GM12878 (cell line): Measurements from ENCODE around the gene GRAMD1A. TPM values are rescaled to one million over a fixed set of nuclear protein-coding genes. Genes with fewer than 3 reads are reported as not detected.
"Not testable (repeated sequence)": the region's sequence is repeated elsewhere in the genome, so short reads cannot be mapped to it uniquely, and the experiment has no call there.

Experiments
- ATAC-seq: fragments of 200-7000 bp; cut with Tn5 transposase; 3 replicates; pipeline ENCODE4 v1.9.1; 2020; ENCODE audit warnings: mild to moderate bottlenecking, moderate library complexity
- BruUV-seq: library from RNA; stranded (reverse); fragments of 400-500 nt; replicated peaks from 2 replicates; lab custom pipeline; 2021; lab: Mats Ljungman, UMichigan
- CTCF ChIA-PET: fragments of 300-600 bp; sonication (Branson Sonifier 250); formaldehyde crosslinking; extraction: SDS; loops from one replicate; lab custom pipeline; 2021; ENCODE audit warnings: inconsistent platforms; lab: Yijun Ruan, JAX
- POLR2A ChIA-PET: fragments of 350-600 bp; formaldehyde crosslinking; extraction: SDS; loops from one replicate; lab custom pipeline; 2021; ENCODE audit warnings: inconsistent platforms; lab: Charles Lee
- RAD21 ChIA-PET: fragments of 300-600 bp; sonication (Branson Sonifier 250); formaldehyde crosslinking; loops from one replicate; lab custom pipeline; 2023; ENCODE audit warnings: antibody characterized with exemption; ENCODE audit not compliant: unreplicated experiment; lab: Charles Lee
- SMC1A ChIA-PET: fragments of 300-600 bp; sonication (Branson Sonifier 250); formaldehyde crosslinking; loops from one replicate; lab custom pipeline; 2023; ENCODE audit not compliant: unreplicated experiment, uncharacterized antibody; lab: Charles Lee
- DNase-seq: peaks from one replicate; pipeline ENCODE4 v3.0.0-alpha.2; 2011; ENCODE audit warnings: low read depth, low spot score
- FAIRE-seq: peaks from 3 replicates; lab custom pipeline; 2011; peaks lifted over from hg19 to GRCh38; lab: Jason Lieb, UNC
- H2AFZ ChIP-seq: 2 replicates; pipeline ENCODE4 v1.6.0; 2011; ENCODE audit warnings: low read depth, low read length, control low read depth; ENCODE audit not compliant: control insufficient read depth
- H3K27ac ChIP-seq: 2 replicates; pipeline ENCODE4 v1.5.1; 2011; ENCODE audit warnings: control low read depth; ENCODE audit not compliant: control insufficient read depth, insufficient read depth
- H3K27me3 ChIP-seq, 2 experiments: replicated peaks in 1 of 2; 2 replicates each; pipeline versions ENCODE4 v1.6.0 to v1.6.1; 2011; ENCODE audit warnings: low read length in 1 of 2; ENCODE audit not compliant: control insufficient read depth in 2 of 2, insufficient read depth in 2 of 2
- H3K36me3 ChIP-seq, 2 experiments: 2 replicates each; pipeline ENCODE4 v1.5.1; 2011; ENCODE audit warnings: low read length in 1 of 2; ENCODE audit not compliant: control insufficient read depth in 2 of 2, insufficient read depth in 2 of 2
- H3K4me1 ChIP-seq: 2 replicates; pipeline ENCODE4 v1.6.1; 2011; ENCODE audit warnings: mild to moderate bottlenecking, low read length, moderate library complexity, mixed read lengths; ENCODE audit not compliant: control insufficient read depth, insufficient read depth
- H3K4me2 ChIP-seq: 2 replicates; pipeline ENCODE4 v1.6.0; 2011; ENCODE audit warnings: control low read depth; ENCODE audit not compliant: control insufficient read depth, insufficient read depth
- H3K4me3 ChIP-seq: fragments of 200-600 bp; sonication (generic); 2 replicates; pipeline ENCODE4 v1.5.1; 2016
- H3K79me2 ChIP-seq: 2 replicates; pipeline ENCODE4 v1.6.0; 2011; ENCODE audit warnings: low read length; ENCODE audit not compliant: control insufficient read depth, insufficient read depth
- H3K9ac ChIP-seq: 2 replicates; pipeline ENCODE4 v1.8.0; 2011; ENCODE audit warnings: low read length, control low read depth, mixed read lengths; ENCODE audit not compliant: control insufficient read depth, insufficient read depth
- H3K9me3 ChIP-seq: replicated peaks from 3 replicates; pipeline ENCODE4 v1.5.1; 2011; ENCODE audit warnings: mild to moderate bottlenecking, low read length; ENCODE audit not compliant: control insufficient read depth, insufficient read depth
- H4K20me1 ChIP-seq: 2 replicates; pipeline ENCODE4 v1.6.0; 2011; ENCODE audit not compliant: control insufficient read depth, insufficient read depth
- WGBS: methylation state at CpG from one replicate; pipeline ENCODE4 v1.1.6; 2016; ENCODE audit warnings: low lambda C conversion rate; ENCODE audit not compliant: insufficient replicate concordance, insufficient coverage; ENCODE audit errors: missing lambda C conversion rate; 5-methylcytosine and 5-hydroxymethylcytosine counted together
- in situ Hi-C: fragments of 300-500 bp; cut with MboI; formaldehyde crosslinking; loops from 9 replicates; pipeline ENCODE4 v1.14.3; 2018; ENCODE audit warnings: mixed read lengths
- intact Hi-C: fragments of 100-400 bp; cut with micrococcal nuclease; formaldehyde crosslinking; loops from one replicate; pipeline ENCODE4 v1.14.2; 2022; ENCODE audit not compliant: unreplicated experiment
- polyA plus RNA-seq, 11 experiments: library from polyadenylated mRNA; depleted of rRNA in 4 of 11; unstranded in 6 of 11; stranded (reverse) in 5 of 11; fragments of >200 nt; fragmentation: Nextera tagmentation in 4 of 11; fragmentation: Illumina TruSeq in 1 of 11; extraction: Ambion mirVana in 4 of 11; extraction: Trizol in 1 of 11; gene quantifications; 1 replicate in 1 of 11; 2 replicates in 10 of 11; pipeline versions ENCODE4 v1.2.1 to v1.2.3, GENCODE V29; 2011 to 2016; ENCODE audit warnings: inconsistent platforms in 2 of 11, missing spikeins in 2 of 11, low read depth in 1 of 11
- total RNA-seq, 4 experiments: library from RNA; depleted of rRNA in 3 of 4; stranded (reverse); fragments of >200 nt in 3 of 4; fragmentation: Illumina TruSeq in 1 of 4; extraction: Trizol in 1 of 4; gene quantifications; 2 replicates each; pipeline versions ENCODE4 v1.2.1 to v1.2.3, GENCODE V29; 2013 to 2021
- TF ChIP-seq, protein P1 (sequence below): IDR thresholded peaks from 2 replicates; pipeline ENCODE4 v1.6.1; 2012; ENCODE audit warnings: improper control_type of control experiment, low read depth, low read length; ENCODE audit not compliant: insufficient replicate concordance

The GRAMD1A gene
- total and polyA plus RNA-seq, 10 of the 15 experiments (the other 5 are each of a cell fraction or from before 2014, with no cell fraction given), result 0.79 to 73.6 (median 35.3) TPM

GRCh38 chr19:35006999-35007365 lies 6.9 kb downstream of the GRAMD1A start (continued):
- TF ChIP-seq, protein P1, sequence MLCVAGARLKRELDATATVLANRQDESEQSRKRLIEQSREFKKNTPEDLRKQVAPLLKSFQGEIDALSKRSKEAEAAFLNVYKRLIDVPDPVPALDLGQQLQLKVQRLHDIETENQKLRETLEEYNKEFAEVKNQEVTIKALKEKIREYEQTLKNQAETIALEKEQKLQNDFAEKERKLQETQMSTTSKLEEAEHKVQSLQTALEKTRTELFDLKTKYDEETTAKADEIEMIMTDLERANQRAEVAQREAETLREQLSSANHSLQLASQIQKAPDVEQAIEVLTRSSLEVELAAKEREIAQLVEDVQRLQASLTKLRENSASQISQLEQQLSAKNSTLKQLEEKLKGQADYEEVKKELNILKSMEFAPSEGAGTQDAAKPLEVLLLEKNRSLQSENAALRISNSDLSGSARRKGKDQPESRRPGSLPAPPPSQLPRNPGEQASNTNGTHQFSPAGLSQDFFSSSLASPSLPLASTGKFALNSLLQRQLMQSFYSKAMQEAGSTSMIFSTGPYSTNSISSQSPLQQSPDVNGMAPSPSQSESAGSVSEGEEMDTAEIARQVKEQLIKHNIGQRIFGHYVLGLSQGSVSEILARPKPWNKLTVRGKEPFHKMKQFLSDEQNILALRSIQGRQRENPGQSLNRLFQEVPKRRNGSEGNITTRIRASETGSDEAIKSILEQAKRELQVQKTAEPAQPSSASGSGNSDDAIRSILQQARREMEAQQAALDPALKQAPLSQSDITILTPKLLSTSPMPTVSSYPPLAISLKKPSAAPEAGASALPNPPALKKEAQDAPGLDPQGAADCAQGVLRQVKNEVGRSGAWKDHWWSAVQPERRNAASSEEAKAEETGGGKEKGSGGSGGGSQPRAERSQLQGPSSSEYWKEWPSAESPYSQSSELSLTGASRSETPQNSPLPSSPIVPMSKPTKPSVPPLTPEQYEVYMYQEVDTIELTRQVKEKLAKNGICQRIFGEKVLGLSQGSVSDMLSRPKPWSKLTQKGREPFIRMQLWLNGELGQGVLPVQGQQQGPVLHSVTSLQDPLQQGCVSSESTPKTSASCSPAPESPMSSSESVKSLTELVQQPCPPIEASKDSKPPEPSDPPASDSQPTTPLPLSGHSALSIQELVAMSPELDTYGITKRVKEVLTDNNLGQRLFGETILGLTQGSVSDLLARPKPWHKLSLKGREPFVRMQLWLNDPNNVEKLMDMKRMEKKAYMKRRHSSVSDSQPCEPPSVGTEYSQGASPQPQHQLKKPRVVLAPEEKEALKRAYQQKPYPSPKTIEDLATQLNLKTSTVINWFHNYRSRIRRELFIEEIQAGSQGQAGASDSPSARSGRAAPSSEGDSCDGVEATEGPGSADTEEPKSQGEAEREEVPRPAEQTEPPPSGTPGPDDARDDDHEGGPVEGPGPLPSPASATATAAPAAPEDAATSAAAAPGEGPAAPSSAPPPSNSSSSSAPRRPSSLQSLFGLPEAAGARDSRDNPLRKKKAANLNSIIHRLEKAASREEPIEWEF, result no peak

DNA sequence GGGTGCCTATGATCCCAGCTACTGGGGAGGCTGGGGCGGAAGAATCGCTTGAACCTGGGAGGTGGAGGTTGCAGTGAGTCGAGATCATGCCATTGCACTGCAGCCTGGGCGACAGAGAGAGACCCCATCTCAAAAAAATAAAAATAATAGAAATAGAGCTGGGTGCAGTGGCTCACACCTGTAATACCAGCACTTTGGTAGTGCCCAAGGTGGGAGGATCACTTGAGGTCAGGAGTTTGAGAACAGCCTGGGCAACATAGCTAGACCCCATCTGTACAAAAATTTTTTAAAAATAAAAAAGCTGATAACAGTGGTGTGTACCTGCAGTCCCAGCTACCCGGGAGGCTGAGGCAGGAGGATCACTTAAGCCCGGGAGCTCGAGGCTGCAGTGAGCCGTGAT lies 7.3 kb downstream of the GRAMD1A start:
- H4K20me1 ChIP-seq, H3K4me2 ChIP-seq, FAIRE-seq, BruUV-seq, H3K27ac ChIP-seq, H2AFZ ChIP-seq, POLR2A ChIA-PET, ATAC-seq, H3K27me3 ChIP-seq, DNase-seq, H3K9ac ChIP-seq, intact Hi-C loops, H3K9me3 ChIP-seq, in situ Hi-C loops, SMC1A ChIA-PET, H3K4me3 ChIP-seq: not testable (repeated sequence)
- peaks cover 13% of the 10 kb centered on the region for H3K4me1 ChIP-seq
- H3K36me3 ChIP-seq, result peaks cover 7 to 27% of the 10 kb centered on the region in 2 experiments
- WGBS, result 97% methylated on average over 8 of the region's 8 CpGs
- ChIA-PET CTCF (interaction anchor here (0.8 to 2.1 kb wide), 4 partner anchors 28 to 208 kb away, joined by 3 to 10 read pairs (median 4); no protein-coding TSS in a partner anchor), RAD21 (interaction anchor here (1.5 kb wide), 1 partner anchor 34 kb away, joined by 5 read pairs; no protein-coding TSS in a partner anchor)
- H3K79me2 ChIP-seq, result peaks cover 26% of the 10 kb centered on the region
